ENCODE measurements around the gene SFMBT2.

Gene SFMBT2

GRCh38 chr10:7122561-7122960 lies 288.3 kb downstream of the SFMBT2 start:
- Histone ChIP-seq H3K4me3 (ENCODE audit: insufficient read length, low read depth) (no peak overlapping the region), H3K4me1 (ENCODE audit: insufficient read depth, insufficient read length) (no peaks in the 10 kb centered on the region), H3K27me3 (ENCODE audit: insufficient read depth, insufficient read length) (no peaks in the 10 kb centered on the region), H3K9me3 (ENCODE audit: insufficient read depth, low read length) (no peaks in the 10 kb centered on the region), H3K36me3 (ENCODE audit: insufficient read depth, insufficient read length, low read length) (no peaks in the 10 kb centered on the region), H3K9ac (ENCODE audit: insufficient read length, low read depth) (no peak overlapping the region)
- TF ChIP-seq YY1 (IDR thresholded peaks at IDR 0.05; ENCODE audit: insufficient read depth, insufficient read length): no peak
- TF ChIP-seq SUZ12 (IDR thresholded peaks at IDR 0.05; ENCODE audit: extremely low read depth, insufficient read depth, insufficient read length): no peak
- TF ChIP-seq ZNF274 (IDR thresholded peaks at IDR 0.05; ENCODE audit: low read depth, low read length): no peak
- DNase-seq (ENCODE audit: low read depth, low spot score): no peak

GRCh38 chr10:7121154-7121797 lies 289.6 kb downstream of the SFMBT2 start:
- DNase-seq (ENCODE audit: low read depth, low spot score): peak; percentile 39
- no peaks in the 10 kb centered on the region for H3K4me1 ChIP-seq (ENCODE audit: insufficient read depth, insufficient read length)
- no peaks in the 10 kb centered on the region for H3K36me3 ChIP-seq (ENCODE audit: insufficient read depth, insufficient read length, low read length)
- no peaks in the 10 kb centered on the region for H3K27me3 ChIP-seq (ENCODE audit: insufficient read depth, insufficient read length)
- TF ChIP-seq SUZ12 (IDR thresholded peaks at IDR 0.05; ENCODE audit: extremely low read depth, insufficient read depth, insufficient read length) (no peak), YY1 (IDR thresholded peaks at IDR 0.05; ENCODE audit: insufficient read depth, insufficient read length) (no peak), ZNF274 (IDR thresholded peaks at IDR 0.05; ENCODE audit: low read depth, low read length) (no peak)
- no peaks in the 10 kb centered on the region for H3K9me3 ChIP-seq (ENCODE audit: insufficient read depth, low read length)
- H3K4me3 ChIP-seq (ENCODE audit: insufficient read length, low read depth): no peak overlapping the region
- no peak overlapping the region for H3K9ac ChIP-seq (ENCODE audit: insufficient read length, low read depth)

- TF ChIP-seq SUZ12 (IDR thresholded peaks at IDR 0.05; ENCODE audit: extremely low read depth, insufficient read depth, insufficient read length) (no peak), YY1 (IDR thresholded peaks at IDR 0.05; ENCODE audit: insufficient read depth, insufficient read length) (no peak), ZNF274 (IDR thresholded peaks at IDR 0.05; ENCODE audit: low read depth, low read length) (no peak)
- Histone ChIP-seq H3K4me3 (ENCODE audit: insufficient read length, low read depth) (no peak overlapping the region), H3K9me3 (ENCODE audit: insufficient read depth, low read length) (no peaks in the 10 kb centered on the region), H3K4me1 (ENCODE audit: insufficient read depth, insufficient read length) (no peaks in the 10 kb centered on the region), H3K27me3 (ENCODE audit: insufficient read depth, insufficient read length) (no peaks in the 10 kb centered on the region), H3K9ac (ENCODE audit: insufficient read length, low read depth) (no peak overlapping the region), H3K36me3 (ENCODE audit: insufficient read depth, insufficient read length, low read length) (no peaks in the 10 kb centered on the region)
- DNase-seq (ENCODE audit: low read depth, low spot score): no peak
Observed at GRCh38 chr10:7119325-7120015, 291.4 kb downstream of the SFMBT2 start.

GRCh38 chr10:7117806-7118674 lies 292.8 kb downstream of the SFMBT2 start:
- Histone ChIP-seq H3K27me3 (ENCODE audit: insufficient read depth, insufficient read length) (no peaks in the 10 kb centered on the region), H3K9ac (ENCODE audit: insufficient read length, low read depth) (no peak overlapping the region), H3K9me3 (ENCODE audit: insufficient read depth, low read length) (no peaks in the 10 kb centered on the region), H3K4me1 (ENCODE audit: insufficient read depth, insufficient read length) (no peaks in the 10 kb centered on the region), H3K36me3 (ENCODE audit: insufficient read depth, insufficient read length, low read length) (no peaks in the 10 kb centered on the region), H3K4me3 (ENCODE audit: insufficient read length, low read depth) (no peak overlapping the region)
- no peak for TF ChIP-seq YY1 (IDR thresholded peaks at IDR 0.05; ENCODE audit: insufficient read depth, insufficient read length)
- TF ChIP-seq ZNF274 (IDR thresholded peaks at IDR 0.05; ENCODE audit: low read depth, low read length): no peak
- TF ChIP-seq SUZ12 (IDR thresholded peaks at IDR 0.05; ENCODE audit: extremely low read depth, insufficient read depth, insufficient read length): no peak
- peak; percentile 2 for DNase-seq (ENCODE audit: low read depth, low spot score)

GRCh38 chr10:7117177-7117799 lies 293.5 kb downstream of the SFMBT2 start:
- no peak for TF ChIP-seq ZNF274 (IDR thresholded peaks at IDR 0.05; ENCODE audit: low read depth, low read length)
- no peak for TF ChIP-seq YY1 (IDR thresholded peaks at IDR 0.05; ENCODE audit: insufficient read depth, insufficient read length)
- TF ChIP-seq SUZ12 (IDR thresholded peaks at IDR 0.05; ENCODE audit: extremely low read depth, insufficient read depth, insufficient read length): no peak
- H3K36me3 ChIP-seq (ENCODE audit: insufficient read depth, insufficient read length, low read length): no peaks in the 10 kb centered on the region
- DNase-seq (ENCODE audit: low read depth, low spot score): no peak

GRCh38 chr10:7111561-7111960 lies 299.3 kb downstream of the SFMBT2 start:
- DNase-seq (ENCODE audit: low read depth, low spot score): no peak
- H3K4me1 ChIP-seq (ENCODE audit: insufficient read depth, insufficient read length): no peaks in the 10 kb centered on the region
- no peak overlapping the region for H3K9ac ChIP-seq (ENCODE audit: insufficient read length, low read depth)
- H3K4me3 ChIP-seq (ENCODE audit: insufficient read length, low read depth): no peak overlapping the region
- no peaks in the 10 kb centered on the region for H3K27me3 ChIP-seq (ENCODE audit: insufficient read depth, insufficient read length)
- H3K9me3 ChIP-seq (ENCODE audit: insufficient read depth, low read length): no peaks in the 10 kb centered on the region
- no peaks in the 10 kb centered on the region for H3K36me3 ChIP-seq (ENCODE audit: insufficient read depth, insufficient read length, low read length)
- TF ChIP-seq YY1 (IDR thresholded peaks at IDR 0.05; ENCODE audit: insufficient read depth, insufficient read length): no peak

More at GRCh38 chr10:7117177-7117799, 293.5 kb downstream of the SFMBT2 start:
- H3K9ac ChIP-seq (ENCODE audit: insufficient read length, low read depth): no peak overlapping the region
- H3K4me3 ChIP-seq (ENCODE audit: insufficient read length, low read depth): no peak overlapping the region
- no peaks in the 10 kb centered on the region for H3K9me3 ChIP-seq (ENCODE audit: insufficient read depth, low read length)
- no peaks in the 10 kb centered on the region for H3K27me3 ChIP-seq (ENCODE audit: insufficient read depth, insufficient read length)
- H3K4me1 ChIP-seq (ENCODE audit: insufficient read depth, insufficient read length): no peaks in the 10 kb centered on the region

All from NT2/D1 (cell line).